GM23338 (cell line): Measurements from ENCODE around the gene TTC22. TPM values are rescaled to one million over a fixed set of nuclear protein-coding genes. Genes with fewer than 3 reads are reported as not detected.

Experiments used
- EZH2 ChIP-seq: fragments of 200-600 bp; sonication (generic); IDR thresholded peaks from one replicate; pipeline ENCODE4 v1.8.0; 2017; ENCODE audit warnings: antibody characterized with exemption, mild to moderate bottlenecking, low read depth; ENCODE audit not compliant: unreplicated experiment
- JUNB ChIP-seq: IDR thresholded peaks from one replicate; pipeline ENCODE4 v1.6.1; 2016; ENCODE audit warnings: antibody characterized with exemption; ENCODE audit not compliant: unreplicated experiment
- NANOG ChIP-seq: IDR thresholded peaks from 2 replicates; pipeline ENCODE4 v1.6.1; 2016; ENCODE audit warnings: antibody characterized with exemption, borderline replicate concordance
- STAT1 ChIP-seq: IDR thresholded peaks from one replicate; pipeline ENCODE4 v1.6.1; 2016; ENCODE audit warnings: antibody characterized with exemption; ENCODE audit not compliant: unreplicated experiment
- polyA plus RNA-seq: library from polyadenylated mRNA; unstranded; fragments of >200 nt; fragmentation: Nextera tagmentation; extraction: Ambion mirVana; gene quantifications from 2 replicates; pipeline ENCODE4 v1.2.1, GENCODE V29; 2016
- total RNA-seq: library from RNA; depleted of rRNA; stranded (reverse); fragments of >200 nt; shearing (Covaris generic); gene quantifications from 2 replicates; pipeline ENCODE4 v1.2.3, GENCODE V29; 2014
- TF ChIP-seq, protein P1 (sequence below): fragments of 250-450 bp; sonication (Bioruptor Pico); IDR thresholded peaks from 2 replicates; pipeline ENCODE4 v1.5.0; 2020; ENCODE audit warnings: mild to moderate bottlenecking, moderate library complexity
- TF ChIP-seq, protein P2 (sequence below): IDR thresholded peaks from one replicate; pipeline ENCODE4 v1.6.1; 2018; ENCODE audit warnings: antibody characterized with exemption; ENCODE audit not compliant: unreplicated experiment

TTC22 gene
- total and polyA plus RNA-seq, 2 experiments from 2014 or later, result 1.2 to 2.5 TPM

DNA sequence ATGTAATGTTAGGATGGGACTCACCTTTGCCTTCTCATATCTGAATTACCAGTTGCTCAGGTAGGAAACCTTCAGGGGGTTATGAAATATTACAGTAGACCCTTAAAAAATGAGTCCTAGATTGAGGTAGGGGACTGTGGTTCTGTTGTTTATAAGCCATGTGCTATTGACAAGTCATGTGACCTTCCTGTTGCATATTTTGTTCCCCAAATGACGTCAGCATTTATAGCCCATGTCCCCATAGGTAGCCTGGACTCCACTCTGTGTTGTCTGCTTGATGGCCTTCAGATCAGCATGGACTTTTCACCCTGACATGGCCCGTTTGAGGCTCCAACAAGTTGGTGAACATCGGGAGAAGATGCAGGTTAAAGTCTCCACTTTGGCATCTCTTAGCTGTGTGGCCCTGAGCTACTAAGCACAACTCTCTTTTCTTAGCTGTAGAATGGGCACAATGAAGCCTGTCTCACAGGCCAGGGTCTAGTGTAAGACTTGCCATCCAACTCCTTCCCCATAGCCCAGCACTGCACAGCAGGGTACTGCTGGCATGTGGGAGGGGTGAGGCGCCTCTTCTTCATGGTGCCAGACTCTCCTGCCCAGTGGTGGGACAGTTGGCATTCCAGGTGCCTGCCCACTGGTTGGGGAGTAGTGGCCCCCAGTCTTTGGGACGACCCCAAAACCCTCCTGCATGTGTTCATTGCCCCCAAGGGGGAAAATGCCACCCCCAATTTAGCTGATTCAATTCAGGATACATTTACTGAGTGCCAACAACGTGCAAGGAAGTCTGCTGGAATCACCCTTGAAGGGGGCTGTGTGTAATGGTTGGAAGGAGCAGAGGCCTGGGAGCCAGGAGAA, 36.1 kb upstream of the TTC22 start (continued):
- TF ChIP-seq, protein P1, sequence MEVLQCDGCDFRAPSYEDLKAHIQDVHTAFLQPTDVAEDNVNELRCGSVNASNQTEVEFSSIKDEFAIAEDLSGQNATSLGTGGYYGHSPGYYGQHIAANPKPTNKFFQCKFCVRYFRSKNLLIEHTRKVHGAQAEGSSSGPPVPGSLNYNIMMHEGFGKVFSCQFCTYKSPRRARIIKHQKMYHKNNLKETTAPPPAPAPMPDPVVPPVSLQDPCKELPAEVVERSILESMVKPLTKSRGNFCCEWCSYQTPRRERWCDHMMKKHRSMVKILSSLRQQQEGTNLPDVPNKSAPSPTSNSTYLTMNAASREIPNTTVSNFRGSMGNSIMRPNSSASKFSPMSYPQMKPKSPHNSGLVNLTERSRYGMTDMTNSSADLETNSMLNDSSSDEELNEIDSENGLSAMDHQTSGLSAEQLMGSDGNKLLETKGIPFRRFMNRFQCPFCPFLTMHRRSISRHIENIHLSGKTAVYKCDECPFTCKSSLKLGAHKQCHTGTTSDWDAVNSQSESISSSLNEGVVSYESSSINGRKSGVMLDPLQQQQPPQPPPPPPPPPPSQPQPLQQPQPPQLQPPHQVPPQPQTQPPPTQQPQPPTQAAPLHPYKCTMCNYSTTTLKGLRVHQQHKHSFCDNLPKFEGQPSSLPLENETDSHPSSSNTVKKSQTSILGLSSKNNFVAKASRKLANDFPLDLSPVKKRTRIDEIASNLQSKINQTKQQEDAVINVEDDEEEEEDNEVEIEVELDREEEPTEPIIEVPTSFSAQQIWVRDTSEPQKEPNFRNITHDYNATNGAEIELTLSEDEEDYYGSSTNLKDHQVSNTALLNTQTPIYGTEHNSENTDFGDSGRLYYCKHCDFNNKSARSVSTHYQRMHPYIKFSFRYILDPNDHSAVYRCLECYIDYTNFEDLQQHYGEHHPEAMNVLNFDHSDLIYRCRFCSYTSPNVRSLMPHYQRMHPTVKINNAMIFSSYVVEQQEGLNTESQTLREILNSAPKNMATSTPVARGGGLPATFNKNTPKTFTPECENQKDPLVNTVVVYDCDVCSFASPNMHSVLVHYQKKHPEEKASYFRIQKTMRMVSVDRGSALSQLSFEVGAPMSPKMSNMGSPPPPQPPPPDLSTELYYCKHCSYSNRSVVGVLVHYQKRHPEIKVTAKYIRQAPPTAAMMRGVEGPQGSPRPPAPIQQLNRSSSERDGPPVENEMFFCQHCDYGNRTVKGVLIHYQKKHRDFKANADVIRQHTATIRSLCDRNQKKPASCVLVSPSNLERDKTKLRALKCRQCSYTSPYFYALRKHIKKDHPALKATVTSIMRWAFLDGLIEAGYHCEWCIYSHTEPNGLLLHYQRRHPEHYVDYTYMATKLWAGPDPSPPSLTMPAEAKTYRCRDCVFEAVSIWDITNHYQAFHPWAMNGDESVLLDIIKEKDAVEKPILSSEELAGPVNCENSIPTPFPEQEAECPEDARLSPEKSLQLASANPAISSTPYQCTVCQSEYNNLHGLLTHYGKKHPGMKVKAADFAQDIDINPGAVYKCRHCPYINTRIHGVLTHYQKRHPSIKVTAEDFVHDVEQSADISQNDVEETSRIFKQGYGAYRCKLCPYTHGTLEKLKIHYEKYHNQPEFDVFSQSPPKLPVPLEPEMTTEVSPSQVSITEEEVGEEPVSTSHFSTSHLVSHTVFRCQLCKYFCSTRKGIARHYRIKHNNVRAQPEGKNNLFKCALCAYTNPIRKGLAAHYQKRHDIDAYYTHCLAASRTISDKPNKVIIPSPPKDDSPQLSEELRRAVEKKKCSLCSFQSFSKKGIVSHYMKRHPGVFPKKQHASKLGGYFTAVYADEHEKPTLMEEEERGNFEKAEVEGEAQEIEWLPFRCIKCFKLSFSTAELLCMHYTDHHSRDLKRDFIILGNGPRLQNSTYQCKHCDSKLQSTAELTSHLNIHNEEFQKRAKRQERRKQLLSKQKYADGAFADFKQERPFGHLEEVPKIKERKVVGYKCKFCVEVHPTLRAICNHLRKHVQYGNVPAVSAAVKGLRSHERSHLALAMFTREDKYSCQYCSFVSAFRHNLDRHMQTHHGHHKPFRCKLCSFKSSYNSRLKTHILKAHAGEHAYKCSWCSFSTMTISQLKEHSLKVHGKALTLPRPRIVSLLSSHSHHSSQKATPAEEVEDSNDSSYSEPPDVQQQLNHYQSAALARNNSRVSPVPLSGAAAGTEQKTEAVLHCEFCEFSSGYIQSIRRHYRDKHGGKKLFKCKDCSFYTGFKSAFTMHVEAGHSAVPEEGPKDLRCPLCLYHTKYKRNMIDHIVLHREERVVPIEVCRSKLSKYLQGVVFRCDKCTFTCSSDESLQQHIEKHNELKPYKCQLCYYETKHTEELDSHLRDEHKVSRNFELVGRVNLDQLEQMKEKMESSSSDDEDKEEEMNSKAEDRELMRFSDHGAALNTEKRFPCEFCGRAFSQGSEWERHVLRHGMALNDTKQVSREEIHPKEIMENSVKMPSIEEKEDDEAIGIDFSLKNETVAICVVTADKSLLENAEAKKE (CRISPR knock-in tag), result no peak
- TF ChIP-seq STAT1 (no peak), NANOG (no peak), EZH2 (no peak), JUNB (no peak)
- TF ChIP-seq, protein P2, sequence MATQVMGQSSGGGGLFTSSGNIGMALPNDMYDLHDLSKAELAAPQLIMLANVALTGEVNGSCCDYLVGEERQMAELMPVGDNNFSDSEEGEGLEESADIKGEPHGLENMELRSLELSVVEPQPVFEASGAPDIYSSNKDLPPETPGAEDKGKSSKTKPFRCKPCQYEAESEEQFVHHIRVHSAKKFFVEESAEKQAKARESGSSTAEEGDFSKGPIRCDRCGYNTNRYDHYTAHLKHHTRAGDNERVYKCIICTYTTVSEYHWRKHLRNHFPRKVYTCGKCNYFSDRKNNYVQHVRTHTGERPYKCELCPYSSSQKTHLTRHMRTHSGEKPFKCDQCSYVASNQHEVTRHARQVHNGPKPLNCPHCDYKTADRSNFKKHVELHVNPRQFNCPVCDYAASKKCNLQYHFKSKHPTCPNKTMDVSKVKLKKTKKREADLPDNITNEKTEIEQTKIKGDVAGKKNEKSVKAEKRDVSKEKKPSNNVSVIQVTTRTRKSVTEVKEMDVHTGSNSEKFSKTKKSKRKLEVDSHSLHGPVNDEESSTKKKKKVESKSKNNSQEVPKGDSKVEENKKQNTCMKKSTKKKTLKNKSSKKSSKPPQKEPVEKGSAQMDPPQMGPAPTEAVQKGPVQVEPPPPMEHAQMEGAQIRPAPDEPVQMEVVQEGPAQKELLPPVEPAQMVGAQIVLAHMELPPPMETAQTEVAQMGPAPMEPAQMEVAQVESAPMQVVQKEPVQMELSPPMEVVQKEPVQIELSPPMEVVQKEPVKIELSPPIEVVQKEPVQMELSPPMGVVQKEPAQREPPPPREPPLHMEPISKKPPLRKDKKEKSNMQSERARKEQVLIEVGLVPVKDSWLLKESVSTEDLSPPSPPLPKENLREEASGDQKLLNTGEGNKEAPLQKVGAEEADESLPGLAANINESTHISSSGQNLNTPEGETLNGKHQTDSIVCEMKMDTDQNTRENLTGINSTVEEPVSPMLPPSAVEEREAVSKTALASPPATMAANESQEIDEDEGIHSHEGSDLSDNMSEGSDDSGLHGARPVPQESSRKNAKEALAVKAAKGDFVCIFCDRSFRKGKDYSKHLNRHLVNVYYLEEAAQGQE, result no peak
